ENCODE results near the gene HNRNPR. TPM values are rescaled to one million over a fixed set of nuclear protein-coding genes. Genes with fewer than 3 reads are reported as not detected.

Gene HNRNPR
- total RNA-seq, 1 experiment from 2014 or later: 141 TPM

- DNase-seq (no peak), ATAC-seq (no peak)
- CTCF ChIA-PET: no interaction called here
Observed at GRCh38 chr1:23288671-23289070, 55.4 kb downstream of the HNRNPR start.

GRCh38 chr1:23288201-23288600, 55.9 kb downstream of the HNRNPR start:
- H3K27ac ChIP-seq (ENCODE audit: low read length): no peak overlapping the region
- H3F3A ChIP-seq (ENCODE audit: low read length, unreplicated experiment): peaks cover 16% of the 10 kb centered on the region
- H3K27me3 ChIP-seq (ENCODE audit: low read length): no peaks in the 10 kb centered on the region
- CTCF ChIA-PET: no interaction called here
- peaks cover 18% of the 10 kb centered on the region for H3K36me3 ChIP-seq (ENCODE audit: low read depth, low read length)
- H3K4me3 ChIP-seq (ENCODE audit: low read length): no peak overlapping the region
- intact Hi-C loops (cut with micrococcal nuclease): no loop called here
- POLR2A ChIA-PET (ENCODE audit: unreplicated experiment): interaction anchor here (0.6 kb wide), 1 partner anchor 186 kb away, joined by 3 read pairs; no protein-coding TSS in a partner anchor
- H3K79me2 ChIP-seq (ENCODE audit: low read length): no peaks in the 10 kb centered on the region
- no peaks in the 10 kb centered on the region for H3K9me3 ChIP-seq (ENCODE audit: low read length)
- no peaks in the 10 kb centered on the region for H4K20me1 ChIP-seq (ENCODE audit: low read length)
- H3K4me1 ChIP-seq (ENCODE audit: insufficient read depth, low read length): peaks cover 13% of the 10 kb centered on the region
- TF ChIP-seq CTCF (conservative IDR thresholded peaks at IDR 0.05; ENCODE audit: low read depth, low read length) (no peak), EZH2phosphoT487 (IDR thresholded peaks at IDR 0.05; ENCODE audit: borderline replicate concordance, low read length) (no peak), EZH2 (IDR thresholded peaks at IDR 0.05; ENCODE audit: low read length, unreplicated experiment) (no peak)
- H3K4me2 ChIP-seq (ENCODE audit: low read length): no peak overlapping the region
- no peak overlapping the region for H2AFZ ChIP-seq (ENCODE audit: low read length)
- no peaks in the 10 kb centered on the region for H3K9me2 ChIP-seq (replicated peaks; ENCODE audit: low read length)
- DNase-seq (no peak), ATAC-seq (no peak)
- BruUV-seq (replicated peaks): no TSS peak
- H3K9ac ChIP-seq (ENCODE audit: low read length): no peak overlapping the region

More at GRCh38 chr1:23288671-23289070, 55.4 kb downstream of the HNRNPR start:
- intact Hi-C loops (cut with micrococcal nuclease): no loop called here
- TF ChIP-seq CTCF (conservative IDR thresholded peaks at IDR 0.05; ENCODE audit: low read depth, low read length): no peak
- no peak for TF ChIP-seq EZH2phosphoT487 (IDR thresholded peaks at IDR 0.05; ENCODE audit: borderline replicate concordance, low read length)
- TF ChIP-seq EZH2 (IDR thresholded peaks at IDR 0.05; ENCODE audit: low read length, unreplicated experiment): no peak
- H3K79me2 ChIP-seq (ENCODE audit: low read length): no peaks in the 10 kb centered on the region
- H3K4me1 ChIP-seq (ENCODE audit: insufficient read depth, low read length): peaks cover 8% of the 10 kb centered on the region
- H3K9me2 ChIP-seq (replicated peaks; ENCODE audit: low read length): no peaks in the 10 kb centered on the region
- POLR2A ChIA-PET (ENCODE audit: unreplicated experiment): no interaction called here
- BruUV-seq (replicated peaks): no TSS peak
- H3K9ac ChIP-seq (ENCODE audit: low read length): no peak overlapping the region
- no peak overlapping the region for H3K4me3 ChIP-seq (ENCODE audit: low read length)
- no peak overlapping the region for H3K27ac ChIP-seq (ENCODE audit: low read length)
- H3K36me3 ChIP-seq (ENCODE audit: low read depth, low read length): peaks cover 18% of the 10 kb centered on the region
- H3K4me2 ChIP-seq (ENCODE audit: low read length): no peak overlapping the region
- no peaks in the 10 kb centered on the region for H3K27me3 ChIP-seq (ENCODE audit: low read length)
- H3K9me3 ChIP-seq (ENCODE audit: low read length): no peaks in the 10 kb centered on the region
- no peaks in the 10 kb centered on the region for H4K20me1 ChIP-seq (ENCODE audit: low read length)
- H2AFZ ChIP-seq (ENCODE audit: low read length): no peak overlapping the region
- H3F3A ChIP-seq (ENCODE audit: low read length, unreplicated experiment): peaks cover 12% of the 10 kb centered on the region

GRCh38 chr1:23286401-23286800, 57.7 kb downstream of the HNRNPR start:
- H3F3A ChIP-seq (ENCODE audit: low read length, unreplicated experiment): peaks cover 24% of the 10 kb centered on the region
- POLR2A ChIA-PET (ENCODE audit: unreplicated experiment): no interaction called here
- DNase-seq (no peak), ATAC-seq (no peak)
- H3K9me3 ChIP-seq (ENCODE audit: low read length): no peaks in the 10 kb centered on the region
- H3K27ac ChIP-seq (ENCODE audit: low read length): no peak overlapping the region
- no peak overlapping the region for H3K9ac ChIP-seq (ENCODE audit: low read length)
- H3K4me3 ChIP-seq (ENCODE audit: low read length): no peak overlapping the region
- no TSS peak for BruUV-seq (replicated peaks)
- no peaks in the 10 kb centered on the region for H3K79me2 ChIP-seq (ENCODE audit: low read length)
- H3K36me3 ChIP-seq (ENCODE audit: low read depth, low read length): peaks cover 32% of the 10 kb centered on the region
- no peak overlapping the region for H2AFZ ChIP-seq (ENCODE audit: low read length)
- no peaks in the 10 kb centered on the region for H4K20me1 ChIP-seq (ENCODE audit: low read length)
- CTCF ChIA-PET: no interaction called here
- intact Hi-C loops (cut with micrococcal nuclease): no loop called here
- TF ChIP-seq EZH2 (IDR thresholded peaks at IDR 0.05; ENCODE audit: low read length, unreplicated experiment) (no peak), EZH2phosphoT487 (IDR thresholded peaks at IDR 0.05; ENCODE audit: borderline replicate concordance, low read length) (no peak), CTCF (conservative IDR thresholded peaks at IDR 0.05; ENCODE audit: low read depth, low read length) (no peak)
- H3K4me1 ChIP-seq (ENCODE audit: insufficient read depth, low read length): peaks cover 25% of the 10 kb centered on the region
- no peak overlapping the region for H3K4me2 ChIP-seq (ENCODE audit: low read length)
- H3K27me3 ChIP-seq (ENCODE audit: low read length): no peaks in the 10 kb centered on the region
- H3K9me2 ChIP-seq (replicated peaks; ENCODE audit: low read length): no peaks in the 10 kb centered on the region

All from PC-3 (cell line).